Fibroblast of villous mesenchyme (primary cell): ENCODE measurements around the gene THSD4. TPM values are rescaled to one million over a fixed set of nuclear protein-coding genes. Genes with fewer than 3 reads are reported as not detected.
A peak's percentile ranks its signal among the peaks of the same experiment; 100 is the strongest.

ENCODE experiments used
- DNase-seq: peaks from one replicate; pipeline ENCODE4 v3.0.0-alpha.2; 2010; ENCODE audit warnings: low read depth
- H3K4me3 ChIP-seq: 2 replicates; pipeline ENCODE4 v1.5.1; 2011; ENCODE audit warnings: low read depth, mild to moderate bottlenecking, low read length
- total RNA-seq: library from RNA; depleted of rRNA; stranded (reverse); fragments of >200 nt; gene quantifications from 2 replicates; pipeline ENCODE4 v1.2.3, GENCODE V29; 2012
- TF ChIP-seq, protein P1 (sequence below): IDR thresholded peaks from 2 replicates; pipeline ENCODE4 v1.5.1; 2012; ENCODE audit warnings: low read depth, mild to moderate bottlenecking, low read length; ENCODE audit not compliant: insufficient read depth

Gene THSD4
- total RNA-seq, 1 donor: 76.4 TPM

DNA sequence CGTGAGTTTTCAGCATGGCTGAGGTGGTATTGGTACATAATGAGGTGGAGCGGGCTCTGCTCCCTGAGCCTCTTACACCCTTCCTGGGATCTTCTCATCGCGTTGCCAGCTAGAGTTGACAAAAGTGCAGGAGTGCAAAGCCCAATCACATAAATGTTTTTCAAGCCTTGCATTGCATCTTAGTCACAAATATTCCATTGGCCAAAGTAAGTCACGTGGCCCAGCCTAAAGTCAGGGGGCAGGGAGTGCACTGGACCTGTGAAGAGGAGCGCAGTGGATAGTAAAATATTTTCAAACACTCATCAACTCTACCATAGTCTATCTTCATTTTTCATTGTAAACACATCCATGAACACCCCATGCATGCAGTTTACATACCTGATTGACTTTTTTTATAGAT, 365.3 kb downstream of the THSD4 start:
- TF ChIP-seq, protein P1, sequence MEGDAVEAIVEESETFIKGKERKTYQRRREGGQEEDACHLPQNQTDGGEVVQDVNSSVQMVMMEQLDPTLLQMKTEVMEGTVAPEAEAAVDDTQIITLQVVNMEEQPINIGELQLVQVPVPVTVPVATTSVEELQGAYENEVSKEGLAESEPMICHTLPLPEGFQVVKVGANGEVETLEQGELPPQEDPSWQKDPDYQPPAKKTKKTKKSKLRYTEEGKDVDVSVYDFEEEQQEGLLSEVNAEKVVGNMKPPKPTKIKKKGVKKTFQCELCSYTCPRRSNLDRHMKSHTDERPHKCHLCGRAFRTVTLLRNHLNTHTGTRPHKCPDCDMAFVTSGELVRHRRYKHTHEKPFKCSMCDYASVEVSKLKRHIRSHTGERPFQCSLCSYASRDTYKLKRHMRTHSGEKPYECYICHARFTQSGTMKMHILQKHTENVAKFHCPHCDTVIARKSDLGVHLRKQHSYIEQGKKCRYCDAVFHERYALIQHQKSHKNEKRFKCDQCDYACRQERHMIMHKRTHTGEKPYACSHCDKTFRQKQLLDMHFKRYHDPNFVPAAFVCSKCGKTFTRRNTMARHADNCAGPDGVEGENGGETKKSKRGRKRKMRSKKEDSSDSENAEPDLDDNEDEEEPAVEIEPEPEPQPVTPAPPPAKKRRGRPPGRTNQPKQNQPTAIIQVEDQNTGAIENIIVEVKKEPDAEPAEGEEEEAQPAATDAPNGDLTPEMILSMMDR: no peak
- DNase-seq: no peak
- no peak overlapping the region for H3K4me3 ChIP-seq

DNA sequence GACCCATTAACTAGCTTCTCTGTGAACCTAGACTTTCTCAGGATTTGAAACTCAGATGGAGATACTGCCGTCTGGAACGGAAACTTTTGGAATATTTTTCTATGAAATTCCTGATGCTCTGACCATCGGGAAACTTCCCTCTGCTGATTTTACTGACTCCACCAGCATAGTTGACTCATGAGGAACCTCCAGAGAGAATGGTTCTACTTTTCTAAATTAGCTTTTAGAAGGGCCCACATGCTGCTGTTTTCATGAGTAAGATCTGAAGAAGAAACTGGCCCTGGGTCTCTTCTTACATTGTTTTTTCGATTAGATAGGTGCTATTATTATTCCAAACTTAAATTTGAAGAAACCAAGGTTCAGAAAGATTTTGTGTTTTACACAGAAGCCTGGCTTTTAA, 368.8 kb downstream of the THSD4 start:
- DNase-seq: no peak
- H3K4me3 ChIP-seq: no peak overlapping the region
- TF ChIP-seq, protein P1: no peak

DNA sequence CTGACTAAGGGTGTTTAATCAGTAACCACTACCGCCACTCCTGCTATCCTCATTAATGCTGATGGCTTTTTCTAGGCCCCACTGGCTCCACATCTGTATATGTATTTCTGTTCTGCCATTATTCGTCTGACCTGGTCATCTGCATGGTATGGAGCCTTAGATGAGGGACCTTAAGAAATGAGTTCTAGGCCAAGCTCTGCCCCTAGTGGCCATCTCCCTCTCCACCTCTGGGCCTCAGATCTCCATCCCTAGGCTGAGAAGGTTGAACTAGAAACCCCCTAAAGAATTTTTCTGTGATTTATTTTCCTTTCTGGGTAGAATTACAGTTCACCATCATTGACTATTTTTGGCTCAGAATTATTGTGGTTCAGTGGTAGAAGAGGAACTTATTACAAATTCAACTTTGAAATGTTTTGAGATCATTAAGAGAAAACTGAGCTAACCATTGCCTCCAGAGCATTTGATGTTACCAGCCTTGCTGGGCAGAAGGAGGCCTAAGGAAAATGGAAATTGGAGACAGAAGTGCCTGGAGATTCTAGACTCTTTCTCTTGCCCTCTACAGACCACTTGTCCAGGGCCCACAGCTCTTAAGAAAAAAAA, 369.9 kb downstream of the THSD4 start:
- TF ChIP-seq, protein P1: peak; percentile 55
- no peak for DNase-seq
- no peak overlapping the region for H3K4me3 ChIP-seq

DNA sequence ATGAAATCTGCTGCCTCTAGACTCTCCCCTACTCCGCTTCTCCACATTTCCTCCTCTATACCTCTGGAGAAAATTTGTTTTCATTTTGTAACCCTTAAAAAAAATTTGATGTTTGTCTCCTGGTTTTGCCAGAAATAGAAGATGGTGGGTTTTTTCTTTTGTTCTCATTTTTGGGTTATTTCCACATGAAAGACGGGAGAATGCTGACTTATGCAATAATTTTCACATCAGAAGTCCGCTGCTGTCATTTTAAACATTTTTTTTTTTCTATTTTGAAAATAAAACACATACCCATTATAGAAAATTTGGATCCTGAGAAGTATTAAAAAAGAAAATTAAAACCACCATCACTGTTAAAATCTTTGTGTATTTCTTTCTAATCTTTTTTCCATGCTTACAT, 374.3 kb downstream of the THSD4 start:
- H3K4me3 ChIP-seq: no peak overlapping the region
- no peak for DNase-seq
- TF ChIP-seq, protein P1: no peak

DNA sequence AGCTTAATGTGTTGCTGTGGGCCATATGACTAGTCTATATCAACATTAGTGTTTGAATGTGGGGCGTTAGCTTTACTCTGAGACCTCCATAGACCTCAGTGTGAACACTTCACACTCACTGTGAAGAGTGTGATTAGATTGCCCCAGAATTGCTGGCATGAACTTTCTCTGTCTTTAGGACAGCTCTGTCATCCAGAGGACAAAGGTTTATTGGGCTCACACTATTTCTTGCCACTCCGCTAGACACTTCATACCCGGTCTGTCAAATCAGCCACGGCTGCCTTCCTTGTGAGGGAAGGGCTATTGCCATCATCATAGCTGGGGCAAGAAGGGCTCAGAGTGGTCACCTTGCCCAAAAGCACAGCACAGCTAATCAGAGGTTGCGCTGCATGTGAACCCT, 378.3 kb downstream of the THSD4 start:
- TF ChIP-seq, protein P1: no peak
- DNase-seq: no peak
- H3K4me3 ChIP-seq: no peak overlapping the region

DNA sequence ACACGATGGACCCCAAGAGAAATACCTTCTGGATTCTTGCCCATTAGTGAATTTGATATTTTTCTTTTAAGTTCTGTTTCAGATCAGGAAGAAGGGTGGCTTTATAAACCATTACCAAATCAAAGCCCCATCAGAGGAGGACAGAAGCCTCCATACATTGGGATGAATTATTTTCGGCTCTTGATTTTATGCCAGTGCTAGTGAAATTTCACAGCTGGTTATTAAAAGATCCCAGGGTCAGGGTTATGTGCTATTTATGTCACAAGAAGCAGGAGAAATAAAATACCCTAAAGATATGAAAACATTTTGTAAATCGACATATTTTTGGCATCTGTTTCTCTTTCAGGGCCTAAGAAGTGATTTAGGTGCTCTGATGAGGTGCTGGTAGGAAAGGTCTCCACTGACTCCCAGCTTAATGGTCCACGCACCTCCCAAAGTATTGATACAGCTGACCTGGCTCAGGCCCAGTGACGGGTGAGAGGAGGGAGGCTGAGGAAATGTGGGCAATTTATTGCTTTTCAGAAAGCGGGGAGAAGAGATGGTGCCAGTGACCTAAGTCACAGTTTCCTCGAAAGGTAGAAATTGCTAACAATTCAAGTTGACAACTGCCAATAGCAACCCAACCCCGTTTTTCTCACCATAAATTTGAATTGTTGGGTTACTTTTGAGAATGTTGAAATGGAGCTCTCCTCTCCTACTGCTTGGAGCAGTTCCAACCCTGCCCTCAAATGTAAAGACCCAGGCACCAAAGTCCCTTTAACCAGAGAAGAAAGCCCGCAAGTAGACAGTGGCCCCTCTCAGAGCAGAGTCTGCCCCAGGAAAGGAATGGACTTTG, 379.5 kb downstream of the THSD4 start:
- H3K4me3 ChIP-seq: no peak overlapping the region
- DNase-seq: no peak
- TF ChIP-seq, protein P1: no peak

DNA sequence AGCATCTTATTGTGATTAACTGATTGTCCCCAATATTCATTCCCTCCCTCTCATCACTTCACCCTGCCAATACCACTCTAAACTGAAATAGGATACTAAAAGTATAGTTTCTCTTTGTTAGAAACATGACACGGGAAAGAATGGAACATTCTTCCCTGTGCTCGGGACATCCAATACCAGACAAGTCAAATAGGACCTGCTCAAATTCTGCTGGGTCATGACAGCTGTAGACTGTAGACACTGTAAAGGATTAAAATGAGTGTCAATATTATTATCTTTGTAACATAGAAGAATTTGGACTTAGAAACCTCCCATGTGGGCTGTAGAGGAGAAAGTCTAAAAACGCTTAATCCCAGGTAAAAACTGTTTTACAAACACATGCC, 380.1 kb downstream of the THSD4 start:
- H3K4me3 ChIP-seq: no peak overlapping the region
- TF ChIP-seq, protein P1: no peak
- DNase-seq: no peak
